Keratinocyte (primary cell): Measurements from ENCODE around the gene KIFC1.

Experiments used
- EZH2 ChIP-seq: IDR thresholded peaks from one replicate; pipeline ENCODE4 v1.6.1; 2012; ENCODE audit warnings: inconsistent platforms, mild to moderate bottlenecking, low read length, moderate library complexity
- TF ChIP-seq, protein P1 (sequence below), 3 experiments: IDR thresholded peaks in 1 of 3; conservative IDR thresholded peaks in 1 of 3; optimal IDR thresholded peaks in 1 of 3; 2 replicates in 2 of 3; 3 replicates in 1 of 3; pipeline versions ENCODE3 to v1.5.1; 2011; ENCODE audit warnings: low read length in 3 of 3, mild to moderate bottlenecking in 3 of 3, moderate library complexity in 2 of 3, control low read depth in 1 of 3, inconsistent platforms in 1 of 3; ENCODE audit not compliant: insufficient read depth in 2 of 3; ENCODE audit errors: extremely low read depth in 1 of 3

DNA sequence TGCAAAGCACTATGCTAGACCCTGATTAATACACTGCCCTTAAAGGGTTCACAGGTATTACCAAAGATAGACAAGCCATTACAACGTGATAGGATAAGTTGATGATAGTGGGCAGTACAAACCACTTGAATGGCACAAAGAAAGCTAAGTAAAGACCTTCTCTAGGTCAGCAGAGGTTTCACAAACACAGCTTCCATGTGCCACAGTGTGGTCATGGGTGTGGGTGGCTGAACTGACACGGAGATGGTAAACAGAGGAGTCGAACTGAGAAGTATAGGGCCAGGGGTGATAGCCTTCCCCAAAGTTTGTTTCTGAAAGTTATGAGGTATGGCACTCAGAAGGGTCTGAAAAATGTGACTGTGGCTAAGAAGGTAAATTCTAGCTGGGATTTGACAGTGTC, 67.1 kb downstream of the KIFC1 start:
- TF ChIP-seq, protein P1, sequence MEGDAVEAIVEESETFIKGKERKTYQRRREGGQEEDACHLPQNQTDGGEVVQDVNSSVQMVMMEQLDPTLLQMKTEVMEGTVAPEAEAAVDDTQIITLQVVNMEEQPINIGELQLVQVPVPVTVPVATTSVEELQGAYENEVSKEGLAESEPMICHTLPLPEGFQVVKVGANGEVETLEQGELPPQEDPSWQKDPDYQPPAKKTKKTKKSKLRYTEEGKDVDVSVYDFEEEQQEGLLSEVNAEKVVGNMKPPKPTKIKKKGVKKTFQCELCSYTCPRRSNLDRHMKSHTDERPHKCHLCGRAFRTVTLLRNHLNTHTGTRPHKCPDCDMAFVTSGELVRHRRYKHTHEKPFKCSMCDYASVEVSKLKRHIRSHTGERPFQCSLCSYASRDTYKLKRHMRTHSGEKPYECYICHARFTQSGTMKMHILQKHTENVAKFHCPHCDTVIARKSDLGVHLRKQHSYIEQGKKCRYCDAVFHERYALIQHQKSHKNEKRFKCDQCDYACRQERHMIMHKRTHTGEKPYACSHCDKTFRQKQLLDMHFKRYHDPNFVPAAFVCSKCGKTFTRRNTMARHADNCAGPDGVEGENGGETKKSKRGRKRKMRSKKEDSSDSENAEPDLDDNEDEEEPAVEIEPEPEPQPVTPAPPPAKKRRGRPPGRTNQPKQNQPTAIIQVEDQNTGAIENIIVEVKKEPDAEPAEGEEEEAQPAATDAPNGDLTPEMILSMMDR (optimal IDR thresholded peaks at IDR 0.05 in 1 of 3, IDR thresholded peaks at IDR 0.05 in 1 of 3, conservative IDR thresholded peaks at IDR 0.05 in 1 of 3; ENCODE audit: extremely low read depth in 1 of 3, insufficient read depth in 2 of 3, low read length in 3 of 3) = no peak
- no peak for TF ChIP-seq EZH2
